SHP77 (cell line): ENCODE results near the gene OXSM.

ENCODE experiments used
- DNase-seq, 2 experiments: peaks; one replicate each; lab custom pipeline; 2025; lab: John Stamatoyannopoulos, UW

OXSM gene

DNA sequence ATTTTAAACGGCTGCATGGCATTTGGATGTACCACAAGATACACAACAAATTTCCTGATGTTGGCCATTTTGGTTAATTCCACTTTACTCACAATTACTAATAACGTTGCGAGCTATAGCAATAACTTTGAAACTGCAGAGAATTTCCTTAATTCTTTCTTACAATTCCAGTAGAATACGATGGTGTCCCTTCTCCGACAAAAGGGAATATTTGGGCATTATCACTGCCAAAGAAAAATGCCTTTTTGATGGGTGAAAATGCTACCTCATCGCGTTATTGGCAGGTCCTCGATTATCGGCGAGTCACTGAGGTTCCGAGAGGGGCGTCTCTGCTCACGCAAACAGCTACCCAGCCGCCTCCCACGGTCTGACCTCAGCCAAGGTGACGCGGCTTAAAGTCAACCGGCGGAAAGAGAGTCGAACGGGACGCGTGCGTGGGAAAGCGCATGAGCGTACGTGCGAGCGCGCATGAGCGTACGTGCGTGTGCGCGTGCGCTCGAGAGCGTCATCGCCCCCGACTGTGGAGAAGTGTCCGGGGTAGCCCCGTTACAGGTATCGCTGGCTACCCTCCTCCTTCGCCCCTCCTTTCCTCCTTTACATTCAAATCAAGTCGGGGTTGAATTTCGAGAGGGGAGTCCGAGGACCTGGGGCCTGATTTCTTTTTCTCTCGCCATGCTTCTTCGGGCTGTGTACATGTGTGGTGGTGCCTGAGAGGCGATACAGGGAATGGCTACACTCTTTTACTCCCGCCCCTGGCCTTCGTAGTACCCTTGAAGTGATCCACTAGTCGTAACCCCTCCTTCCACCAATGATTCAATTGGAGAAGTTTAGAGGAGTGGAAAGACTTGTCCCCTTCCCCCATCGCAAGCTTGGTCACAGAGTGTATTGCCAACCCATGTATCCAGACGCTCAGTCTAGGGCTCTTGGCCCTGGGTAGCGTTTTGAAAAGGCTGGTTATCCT lies at the start of gene OXSM:
Gene OXSM (plus strand): TSS at position 495 of the 961 bp plus-strand sequence. CDS start 931 bp downstream, outside the sequence.
- peak; percentile 89 to 91 for DNase-seq

DNA sequence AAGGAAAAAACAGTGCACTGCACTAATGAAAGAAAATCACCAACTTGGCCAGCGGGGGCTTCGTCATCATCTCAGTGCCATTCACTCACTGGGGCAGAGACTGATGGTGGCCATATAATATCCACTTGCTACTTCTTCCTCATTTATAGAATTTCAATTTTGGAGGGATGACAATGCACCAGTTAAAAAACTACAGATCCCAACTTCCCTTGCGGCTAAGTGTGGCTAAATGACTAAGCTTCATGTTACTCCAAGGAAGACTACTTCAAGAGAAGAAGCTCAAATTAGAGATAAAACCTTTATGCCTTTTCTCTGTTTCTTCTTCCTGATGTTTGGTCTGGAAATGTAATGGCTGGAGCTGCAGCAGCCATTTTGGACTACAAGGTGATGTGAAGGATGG lies 45.4 kb upstream of the OXSM start:
- DNase-seq, result no peak

GRCh38 chr3:25747033-25747432 lies 42.9 kb upstream of the OXSM start:
- DNase-seq, result no peak

- no peak for DNase-seq
Measured at GRCh38 chr3:25748189-25748588, 41.7 kb upstream of the OXSM start.

DNA sequence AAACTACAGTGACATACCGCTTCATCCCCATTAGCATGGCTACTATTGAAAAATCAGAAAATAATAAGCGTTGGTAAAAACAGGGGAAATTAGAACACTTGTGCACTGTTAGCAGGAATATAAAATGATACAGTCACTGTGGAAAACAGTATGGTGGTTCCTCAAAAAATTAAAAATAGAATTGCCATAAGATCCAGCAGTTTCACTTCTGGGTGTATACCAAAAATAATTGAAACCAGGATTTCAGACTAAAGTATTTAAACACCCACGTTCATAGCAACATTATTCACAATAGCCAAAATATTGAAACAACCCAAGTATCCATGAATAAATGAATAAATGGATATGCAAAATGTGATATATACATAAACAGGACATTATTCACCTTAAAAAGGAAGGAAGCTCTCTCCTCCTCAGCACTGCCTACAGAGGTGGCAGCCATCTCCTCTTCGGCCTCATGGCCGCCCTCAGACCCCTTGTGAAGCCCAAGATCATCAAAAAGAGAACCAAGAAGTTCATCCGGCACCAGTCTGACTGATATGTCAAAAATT lies 40.8 kb upstream of the OXSM start:
- no peak for DNase-seq

DNA sequence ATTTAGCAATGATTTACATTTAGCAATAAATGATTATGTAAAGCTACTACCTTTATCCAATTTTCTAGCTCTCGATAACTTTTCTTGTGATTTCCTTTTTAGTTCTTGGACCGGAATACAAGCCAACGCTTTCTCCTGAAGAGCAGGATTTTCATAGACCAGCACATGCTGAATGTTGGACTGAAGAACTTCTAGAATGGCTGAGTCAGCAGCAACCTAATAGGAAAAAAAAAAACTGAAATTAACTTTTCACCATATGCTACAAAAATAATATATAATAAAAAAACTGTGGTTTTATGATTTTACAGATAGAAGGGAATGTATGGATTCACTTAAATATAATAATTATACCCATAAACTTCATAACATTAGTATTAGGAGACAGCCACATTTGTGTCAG lies 38.8 kb upstream of the OXSM start:
- DNase-seq, result no peak

- no peak for DNase-seq
Measured at GRCh38 chr3:25751725-25752124, 38.2 kb upstream of the OXSM start.

DNA sequence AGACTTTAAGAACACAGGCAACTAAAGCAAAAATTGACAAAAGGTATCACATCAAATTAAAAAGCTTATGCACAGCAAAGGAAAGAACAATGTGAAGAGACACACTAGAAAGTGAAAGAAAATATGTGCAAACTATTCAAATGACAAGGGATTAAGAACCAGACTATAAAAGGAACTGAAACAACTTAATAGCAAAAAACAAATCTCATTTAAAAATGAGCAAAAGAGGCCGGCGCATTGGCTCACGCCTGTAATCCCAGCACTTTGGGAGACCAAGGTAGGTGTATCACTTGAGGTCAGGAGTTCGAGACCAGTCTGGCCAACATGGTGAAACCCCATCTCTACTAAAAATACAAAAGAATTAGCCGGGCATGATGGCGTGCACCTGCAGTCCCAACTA lies 21.0 kb upstream of the OXSM start:
- DNase-seq, result no peak

DNA sequence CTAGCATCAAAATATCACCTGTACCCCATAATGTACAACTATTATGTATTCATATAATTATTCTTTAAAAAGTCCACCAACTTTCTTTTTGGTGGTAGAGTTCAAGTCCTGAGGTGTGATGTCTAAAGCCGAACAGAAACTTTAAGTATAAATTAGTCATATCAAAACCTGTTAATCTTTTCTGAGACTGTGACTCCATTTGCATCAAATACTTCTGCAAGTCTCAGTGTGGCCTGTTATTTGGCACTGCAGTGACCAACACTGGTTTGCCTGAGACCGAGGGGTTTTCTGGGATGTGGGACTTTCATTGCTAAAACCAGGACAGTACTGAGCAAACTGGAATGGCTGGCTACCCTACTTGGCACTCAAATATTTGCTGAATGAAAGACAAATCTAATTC lies 14.0 kb upstream of the OXSM start:
- no peak for DNase-seq

GRCh38 chr3:25780618-25781017 lies 9.3 kb upstream of the OXSM start:
- no peak for DNase-seq

DNA sequence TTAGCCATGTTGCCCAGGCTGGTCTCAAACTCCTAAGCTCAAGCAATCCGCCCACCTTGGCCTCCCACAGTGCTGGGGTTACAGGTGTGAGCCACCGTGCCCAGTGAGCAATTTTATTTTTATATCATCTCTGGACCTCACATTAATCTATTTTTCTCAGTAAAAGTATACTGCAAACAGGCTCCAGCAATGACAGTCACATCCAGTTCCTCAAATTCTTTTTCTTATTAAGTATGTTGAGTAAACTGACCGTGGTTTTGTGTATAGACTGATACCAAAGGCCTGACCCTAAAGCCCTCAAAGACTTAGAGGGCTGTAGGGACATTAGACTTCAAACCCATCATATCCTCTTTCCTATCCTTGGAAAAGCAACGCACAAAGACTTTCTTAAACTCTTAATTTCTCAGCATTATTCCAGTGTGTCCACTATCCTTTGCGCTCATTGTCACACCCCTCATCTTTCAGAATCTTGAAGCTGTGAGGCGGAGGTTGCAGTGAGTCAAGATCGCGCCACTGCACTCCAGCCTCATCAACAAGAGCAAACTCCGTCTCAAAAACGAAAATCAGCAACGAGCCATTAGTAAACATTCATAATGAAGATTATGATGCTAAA lies 8.6 kb upstream of the OXSM start:
- no peak for DNase-seq

GRCh38 chr3:25781758-25782594 lies 7.9 kb upstream of the OXSM start:
- no peak for DNase-seq

- no peak for DNase-seq
Measured at GRCh38 chr3:25782636-25782937, 7.3 kb upstream of the OXSM start.

DNA sequence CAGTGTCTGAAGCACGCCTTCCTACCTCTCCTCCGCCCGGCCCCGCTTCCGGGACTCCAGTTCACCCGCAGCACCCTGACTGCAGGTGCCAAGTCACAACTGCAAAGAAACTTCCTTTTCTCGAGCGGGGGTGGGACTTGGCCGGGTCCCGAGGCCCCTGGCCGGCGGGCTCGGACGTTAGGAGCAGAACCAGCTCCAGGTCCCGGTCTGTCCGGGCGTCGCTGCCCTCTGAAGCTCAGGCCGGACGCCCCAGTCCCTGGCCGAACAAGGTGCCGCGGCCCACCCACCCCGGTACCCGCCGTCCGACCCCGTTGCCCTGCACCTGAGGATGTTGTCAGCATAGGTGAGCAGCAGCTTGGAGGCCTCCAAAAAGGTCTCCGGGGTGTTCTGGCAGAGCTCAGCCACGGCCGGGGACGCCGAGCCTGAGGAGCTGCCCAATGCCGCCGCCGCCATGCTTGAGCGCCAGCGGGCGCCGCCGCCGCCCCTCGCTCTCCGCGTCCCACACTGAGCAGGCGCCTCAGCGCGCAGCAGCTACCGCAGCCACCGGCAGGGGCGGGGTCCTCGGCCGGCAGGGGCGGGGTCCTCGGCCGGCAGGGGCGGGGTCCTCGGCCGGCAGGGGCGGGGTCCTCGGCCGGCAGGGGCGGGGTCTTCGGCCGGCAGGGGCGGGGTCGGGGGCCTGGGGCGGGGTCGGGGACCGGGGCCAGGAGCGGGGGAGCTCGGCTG lies 6.8 kb upstream of the OXSM start, which contains the start of gene NGLY1:
Gene NGLY1 (minus strand): TSS at position 506 of the 723 bp plus-strand sequence. CDS start 53 bp downstream, at position 453.
- DNase-seq, result peak; percentile 47 to 72

DNA sequence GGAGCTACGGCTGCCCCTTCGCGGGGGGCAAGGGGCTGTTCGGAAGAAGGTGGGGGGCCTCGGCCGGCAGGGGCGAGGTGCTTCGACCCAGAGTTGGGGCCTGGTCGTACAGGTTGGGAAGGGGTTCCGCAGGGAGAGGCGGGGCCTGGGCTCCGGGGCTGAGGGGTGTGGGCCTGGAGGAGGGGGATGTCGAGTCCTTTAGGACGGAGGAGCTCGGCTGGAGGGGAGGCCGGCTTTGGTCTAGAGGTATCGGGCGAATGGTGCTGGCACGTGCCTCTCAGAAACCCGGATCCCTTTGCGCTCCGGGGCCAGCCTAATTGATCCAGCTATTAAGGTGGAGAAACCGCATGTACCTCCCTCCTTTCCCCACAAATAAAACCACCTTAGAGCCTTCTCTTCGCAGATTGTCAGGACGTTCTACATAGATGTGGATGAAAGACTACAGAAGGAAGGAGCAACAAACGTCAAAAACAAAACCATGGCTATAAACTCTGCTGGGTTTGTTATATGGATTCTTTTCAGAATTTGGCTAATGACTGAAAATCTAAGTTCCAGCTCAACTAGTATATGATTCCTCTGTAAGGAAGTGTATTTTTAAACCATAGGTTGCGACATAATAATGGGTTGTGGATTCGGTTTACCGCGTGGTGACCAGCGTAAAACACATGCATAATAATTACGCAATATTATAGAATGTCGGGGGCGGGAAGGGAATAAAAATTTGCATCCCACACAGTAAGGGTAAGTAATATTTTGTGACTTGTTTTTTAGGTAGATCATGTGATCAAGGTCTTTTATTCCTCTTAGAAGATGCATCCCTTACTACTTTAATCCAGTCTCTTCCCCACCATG lies 6.0 kb upstream of the OXSM start:
- DNase-seq, result peak; percentile 59 to 76

- DNase-seq, result no peak
Measured at GRCh38 chr3:25784971-25785370, 4.9 kb upstream of the OXSM start.

- DNase-seq, result no peak
Measured at GRCh38 chr3:25785826-25786225, 4.1 kb upstream of the OXSM start.

- no peak for DNase-seq
Measured at GRCh38 chr3:25787689-25788088, 2.2 kb upstream of the OXSM start.

DNA sequence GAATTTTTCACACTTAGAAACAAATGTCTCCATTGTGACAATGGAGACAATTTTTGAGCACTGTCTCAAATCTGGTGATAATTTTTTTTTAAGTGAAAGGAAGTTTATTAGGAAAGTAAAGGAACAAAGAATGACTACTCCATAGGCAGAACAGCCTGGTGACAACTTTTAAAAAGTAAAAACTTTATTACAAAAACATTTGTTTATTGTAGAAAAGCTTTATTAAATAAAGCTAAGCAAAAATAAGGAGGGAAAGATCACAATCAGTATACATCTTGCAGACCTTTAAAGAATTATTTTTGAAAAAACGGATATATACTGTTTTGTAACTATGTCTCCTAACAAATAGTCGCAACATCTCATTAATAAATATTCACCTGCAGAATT lies 688 bp upstream of the OXSM start:
- DNase-seq, result no peak

GRCh38 chr3:25801786-25802185 lies 11.9 kb downstream of the OXSM start:
- DNase-seq, result no peak

GRCh38 chr3:25803833-25804232 lies 13.9 kb downstream of the OXSM start:
- no peak for DNase-seq
